ENCODE results near the gene GTSE1. TPM values are rescaled to one million over a fixed set of nuclear protein-coding genes. Genes with fewer than 3 reads are reported as not detected.
A peak's percentile ranks its signal among the peaks of the same experiment; 100 is the strongest.

The GTSE1 gene
- total RNA-seq, 1 experiment from 2014 or later = 42.6 TPM

DNA sequence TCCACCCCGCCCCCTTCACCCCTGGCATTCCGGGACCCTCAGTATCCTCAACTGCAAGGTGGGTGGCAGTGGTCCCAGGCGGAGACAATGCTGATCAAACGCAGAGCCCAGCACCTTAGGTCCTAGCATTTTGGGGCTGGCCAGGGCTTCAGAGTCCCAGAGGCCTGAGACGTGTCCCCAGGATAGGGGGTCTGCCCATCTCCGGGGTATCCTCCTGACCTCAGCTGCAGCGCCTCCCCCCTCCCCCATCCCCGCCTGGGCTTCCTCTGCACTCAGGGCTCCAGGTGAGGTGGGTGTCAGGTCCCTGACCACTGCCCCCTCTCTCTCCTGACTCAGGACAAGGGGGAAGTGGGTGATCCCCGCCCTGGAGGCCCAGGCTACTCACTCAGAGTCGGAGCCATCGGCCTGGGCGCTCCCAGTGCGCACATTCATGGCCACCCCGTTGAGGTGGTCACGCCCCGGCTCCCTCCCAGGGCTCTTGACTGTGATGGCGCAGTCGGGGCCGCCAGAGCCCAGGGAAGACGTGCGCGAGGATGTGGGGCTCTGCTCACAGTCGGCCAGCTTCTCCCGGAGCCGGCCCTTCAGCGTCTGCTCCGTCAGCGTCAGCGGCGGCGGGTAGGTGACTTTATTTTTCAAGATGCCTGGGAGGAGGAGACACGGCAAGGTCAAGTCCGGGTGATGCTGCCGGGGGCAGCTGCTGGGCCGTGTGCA lies 67.1 kb downstream of the GTSE1 start:
- H3K4ac ChIP-seq (ENCODE audit: low read depth, low read length) = no peak overlapping the region
- H4K8ac ChIP-seq (replicated peaks; ENCODE audit: insufficient read length, low read depth, low read length) = no peak overlapping the region
- no peak overlapping the region for H2BK12ac ChIP-seq (ENCODE audit: insufficient read length, low read depth, low read length)
- no peaks in the 10 kb centered on the region for H3K9me3 ChIP-seq (ENCODE audit: control insufficient read depth, low read depth, low read length)
- no peak overlapping the region for H2BK120ac ChIP-seq (ENCODE audit: low read depth, low read length, poor library complexity, severe bottlenecking)
- H2AK5ac ChIP-seq (ENCODE audit: insufficient read length, low read length) = no peak overlapping the region
- no peaks in the 10 kb centered on the region for H3K79me2 ChIP-seq (ENCODE audit: insufficient read depth, low read length)
- H3T11ph ChIP-seq (ENCODE audit: low read length) = no peak overlapping the region
- H3K27me3 ChIP-seq (ENCODE audit: insufficient read depth, low read length) = no peaks in the 10 kb centered on the region
- H3K4me1 Mint-ChIP-seq = peaks cover 5 to 6% of the 10 kb centered on the region in 2 experiments
- no peak overlapping the region for H3K4me2 ChIP-seq (ENCODE audit: insufficient read depth, insufficient read length, low read length)
- H4K91ac ChIP-seq (ENCODE audit: insufficient read length, low read depth, low read length) = no peak overlapping the region
- no peak overlapping the region for H2AFZ ChIP-seq (ENCODE audit: low read length)
- no peaks in the 10 kb centered on the region for H4K20me1 ChIP-seq (ENCODE audit: control insufficient read depth, insufficient read depth, insufficient read length)
- no peak overlapping the region for H2BK20ac ChIP-seq (ENCODE audit: low read depth, low read length, poor library complexity, severe bottlenecking)
- H3K79me1 ChIP-seq (ENCODE audit: insufficient read depth, low read depth, low read length, poor library complexity, severe bottlenecking) = no peaks in the 10 kb centered on the region
- no peak overlapping the region for H3K56ac ChIP-seq (ENCODE audit: insufficient read length, low read depth, low read length)
- peaks cover under 1 to 8% of the 10 kb centered on the region in 2 experiments; a peak in 2 of 5 replicates for H3K9me3 Mint-ChIP-seq
- WGBS (ENCODE audit: extremely low coverage, insufficient read length, low lambda C conversion rate) = no CpG with 5 or more reads among the region's 35 CpGs
- no peak overlapping the region for H2BK15ac ChIP-seq (ENCODE audit: low read depth, low read length)
- H2BK5ac ChIP-seq (ENCODE audit: insufficient read length, low read length) = no peak overlapping the region
- no peak overlapping the region for H3K4me3 Mint-ChIP-seq
- no peak overlapping the region for H4K5ac ChIP-seq (ENCODE audit: insufficient read length, low read depth, low read length)
- no peak for DNase-seq
- no peak overlapping the region for H3K18ac ChIP-seq (ENCODE audit: insufficient read length, low read depth, low read length)
- H3K4me1 ChIP-seq (ENCODE audit: insufficient read depth, low read length) = no peaks in the 10 kb centered on the region; the same call in 1 of the 2 replicates
- no peaks in the 10 kb centered on the region for H3K23me2 ChIP-seq (ENCODE audit: insufficient read length, low read depth, low read length, poor library complexity, severe bottlenecking)
- H3K27me3 Mint-ChIP-seq (ENCODE audit: low read depth) = no peaks in the 10 kb centered on the region; the same call in 1 of the 2 replicates
- no peak overlapping the region for H3K23ac ChIP-seq (ENCODE audit: insufficient read length, low read depth, low read length)
- H3K9ac ChIP-seq (ENCODE audit: extremely low read depth, insufficient read length, low read length) = no peak overlapping the region
- TF ChIP-seq, protein P1, sequence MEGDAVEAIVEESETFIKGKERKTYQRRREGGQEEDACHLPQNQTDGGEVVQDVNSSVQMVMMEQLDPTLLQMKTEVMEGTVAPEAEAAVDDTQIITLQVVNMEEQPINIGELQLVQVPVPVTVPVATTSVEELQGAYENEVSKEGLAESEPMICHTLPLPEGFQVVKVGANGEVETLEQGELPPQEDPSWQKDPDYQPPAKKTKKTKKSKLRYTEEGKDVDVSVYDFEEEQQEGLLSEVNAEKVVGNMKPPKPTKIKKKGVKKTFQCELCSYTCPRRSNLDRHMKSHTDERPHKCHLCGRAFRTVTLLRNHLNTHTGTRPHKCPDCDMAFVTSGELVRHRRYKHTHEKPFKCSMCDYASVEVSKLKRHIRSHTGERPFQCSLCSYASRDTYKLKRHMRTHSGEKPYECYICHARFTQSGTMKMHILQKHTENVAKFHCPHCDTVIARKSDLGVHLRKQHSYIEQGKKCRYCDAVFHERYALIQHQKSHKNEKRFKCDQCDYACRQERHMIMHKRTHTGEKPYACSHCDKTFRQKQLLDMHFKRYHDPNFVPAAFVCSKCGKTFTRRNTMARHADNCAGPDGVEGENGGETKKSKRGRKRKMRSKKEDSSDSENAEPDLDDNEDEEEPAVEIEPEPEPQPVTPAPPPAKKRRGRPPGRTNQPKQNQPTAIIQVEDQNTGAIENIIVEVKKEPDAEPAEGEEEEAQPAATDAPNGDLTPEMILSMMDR (conservative IDR thresholded peaks at IDR 0.05) = no peak
- no peak overlapping the region; the same call in 1 of the 2 replicates for H3K14ac ChIP-seq (ENCODE audit: insufficient read depth, low read length)
- H3K36me3 Mint-ChIP-seq (ENCODE audit: insufficient read depth in 1 of 3, low read depth in 3 of 3) = peaks cover 8 to 38% (median 37%) of the 10 kb centered on the region in 3 experiments; a peak in 6 of 7 replicates
- H3K27ac ChIP-seq (ENCODE audit: insufficient read length, low read depth, low read length) = no peak overlapping the region
- peak overlapping the region in 1 of 3 experiments; percentile 79; a peak in 1 of 7 replicates for H3K27ac Mint-ChIP-seq

Measured in H9 (cell line).